HG03280 (cell line): Measurements from ENCODE around the gene C1orf35.

Source experiments
- ATAC-seq: cut with Tn5 transposase; IDR thresholded peaks from one replicate; pipeline ENCODE4 v1.9.1; 2021; ENCODE audit warnings: mild to moderate bottlenecking, moderate library complexity; ENCODE audit not compliant: unreplicated experiment

C1orf35 gene

GRCh38 chr1:228095161-228095560 lies 8.0 kb downstream of the C1orf35 start:
- no peak for ATAC-seq

GRCh38 chr1:228094432-228095016 lies 8.6 kb downstream of the C1orf35 start:
- ATAC-seq, result no peak

GRCh38 chr1:228093050-228093906 lies 9.8 kb downstream of the C1orf35 start:
- ATAC-seq, result no peak

- no peak for ATAC-seq
These were observed 10.6 kb downstream of the C1orf35 start for GRCh38 chr1:228092342-228093049.

GRCh38 chr1:228091084-228091483 lies 12.0 kb downstream of the C1orf35 start:
- no peak for ATAC-seq

GRCh38 chr1:228090613-228091081 lies 12.5 kb downstream of the C1orf35 start:
- no peak for ATAC-seq

- no peak for ATAC-seq
These were observed 13.4 kb downstream of the C1orf35 start for GRCh38 chr1:228089519-228090380.

- ATAC-seq, result no peak
These were observed 14.3 kb downstream of the C1orf35 start for GRCh38 chr1:228088586-228089498.

- no peak for ATAC-seq
These were observed 15.3 kb downstream of the C1orf35 start for GRCh38 chr1:228087771-228088251.

- no peak for ATAC-seq
These were observed 17.7 kb downstream of the C1orf35 start for GRCh38 chr1:228085287-228085951.

- no peak for ATAC-seq
These were observed 18.3 kb downstream of the C1orf35 start for GRCh38 chr1:228084797-228085196.

GRCh38 chr1:228084325-228084724 lies 18.8 kb downstream of the C1orf35 start:
- ATAC-seq, result no peak

- no peak for ATAC-seq
These were observed 19.2 kb downstream of the C1orf35 start for GRCh38 chr1:228083871-228084278.

GRCh38 chr1:228082918-228083870 lies 19.9 kb downstream of the C1orf35 start:
- ATAC-seq, result peak; percentile 29

GRCh38 chr1:228082214-228082917 lies 20.8 kb downstream of the C1orf35 start, which contains the start of gene ARF1:
Gene ARF1, plus strand, starts transcription at chr1:228082708. Its CDS starts 14,407 bp downstream, at chr1:228097115.
- peak; percentile 82 for ATAC-seq

- peak; percentile 4 for ATAC-seq
These were observed 21.4 kb downstream of the C1orf35 start for GRCh38 chr1:228081578-228082213.

GRCh38 chr1:228081144-228081543 lies 22.0 kb downstream of the C1orf35 start:
- no peak for ATAC-seq
